Mucosa of stomach (tissue), 1 donor: ENCODE measurements around the gene CTTN.

Source experiments
- H3K27me3 ChIP-seq: one replicate; pipeline ENCODE4 v1.7.0; 2013; ENCODE audit warnings: mild to moderate bottlenecking, low read length; ENCODE audit not compliant: control insufficient read depth, insufficient read depth
- H3K36me3 ChIP-seq: one replicate; pipeline ENCODE4 v1.7.0; 2013; ENCODE audit warnings: low read length; ENCODE audit not compliant: control insufficient read depth, insufficient read depth
- H3K4me1 ChIP-seq: one replicate; pipeline ENCODE4 v1.7.0; 2013; ENCODE audit warnings: mild to moderate bottlenecking, low read length; ENCODE audit not compliant: control insufficient read depth, insufficient read depth
- H3K4me3 ChIP-seq: one replicate; pipeline ENCODE4 v1.7.0; 2013; ENCODE audit warnings: low read length
- H3K9ac ChIP-seq: one replicate; pipeline ENCODE4 v1.7.0; 2013; ENCODE audit warnings: mild to moderate bottlenecking, low read length, moderate library complexity
- H3K9me3 ChIP-seq: one replicate; pipeline ENCODE4 v1.7.0; 2013; ENCODE audit warnings: mild to moderate bottlenecking, low read length, moderate library complexity; ENCODE audit not compliant: control insufficient read depth
- donor health status: Pancreatic carcinoma.

Gene CTTN

DNA sequence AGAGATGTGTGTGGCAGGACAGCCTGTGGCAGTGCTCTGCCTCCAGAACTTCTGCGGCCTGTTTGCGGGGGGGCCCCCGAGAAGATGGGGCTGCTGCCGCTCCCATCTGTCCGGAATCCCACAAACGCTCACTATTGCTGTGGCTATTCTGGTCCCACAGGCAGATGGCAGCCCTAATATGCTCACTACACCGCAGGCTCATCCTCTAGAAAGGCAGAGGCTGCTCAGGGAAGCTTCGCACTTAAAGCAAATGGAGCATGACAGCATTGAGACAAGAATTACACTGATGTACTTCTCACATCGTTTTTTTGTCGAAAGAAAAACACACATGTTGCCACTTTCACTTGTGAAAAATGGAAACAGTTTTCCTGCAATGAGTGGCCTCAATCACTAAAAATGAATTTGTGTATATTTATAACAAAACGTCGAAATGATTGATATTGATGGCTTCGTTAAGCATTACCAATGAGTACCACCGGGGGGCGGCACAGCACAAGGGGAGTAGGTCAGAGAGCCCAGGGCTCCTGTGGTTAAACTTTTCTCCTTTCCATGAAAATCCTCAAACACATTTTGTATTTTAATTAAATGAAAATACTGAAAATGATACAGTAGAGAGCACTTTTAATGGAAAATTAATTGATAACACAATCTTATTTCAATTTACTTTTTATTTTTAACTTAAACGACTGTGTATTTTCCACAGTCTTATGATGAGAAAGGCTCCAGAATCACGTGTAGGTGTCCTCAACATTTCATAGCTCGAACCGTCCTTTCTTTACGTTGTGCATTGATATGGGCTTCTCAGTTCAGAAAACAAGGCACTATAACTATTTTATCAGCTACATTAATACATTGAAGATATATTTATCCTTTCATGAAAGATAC is 69.1 kb downstream of the CTTN start:
- Histone ChIP-seq H3K9ac (no peak overlapping the region), H3K4me3 (no peak overlapping the region), H3K36me3 (no peaks in the 10 kb centered on the region), H3K4me1 (no peaks in the 10 kb centered on the region), H3K27me3 (peaks cover 5% of the 10 kb centered on the region), H3K9me3 (no peaks in the 10 kb centered on the region)

DNA sequence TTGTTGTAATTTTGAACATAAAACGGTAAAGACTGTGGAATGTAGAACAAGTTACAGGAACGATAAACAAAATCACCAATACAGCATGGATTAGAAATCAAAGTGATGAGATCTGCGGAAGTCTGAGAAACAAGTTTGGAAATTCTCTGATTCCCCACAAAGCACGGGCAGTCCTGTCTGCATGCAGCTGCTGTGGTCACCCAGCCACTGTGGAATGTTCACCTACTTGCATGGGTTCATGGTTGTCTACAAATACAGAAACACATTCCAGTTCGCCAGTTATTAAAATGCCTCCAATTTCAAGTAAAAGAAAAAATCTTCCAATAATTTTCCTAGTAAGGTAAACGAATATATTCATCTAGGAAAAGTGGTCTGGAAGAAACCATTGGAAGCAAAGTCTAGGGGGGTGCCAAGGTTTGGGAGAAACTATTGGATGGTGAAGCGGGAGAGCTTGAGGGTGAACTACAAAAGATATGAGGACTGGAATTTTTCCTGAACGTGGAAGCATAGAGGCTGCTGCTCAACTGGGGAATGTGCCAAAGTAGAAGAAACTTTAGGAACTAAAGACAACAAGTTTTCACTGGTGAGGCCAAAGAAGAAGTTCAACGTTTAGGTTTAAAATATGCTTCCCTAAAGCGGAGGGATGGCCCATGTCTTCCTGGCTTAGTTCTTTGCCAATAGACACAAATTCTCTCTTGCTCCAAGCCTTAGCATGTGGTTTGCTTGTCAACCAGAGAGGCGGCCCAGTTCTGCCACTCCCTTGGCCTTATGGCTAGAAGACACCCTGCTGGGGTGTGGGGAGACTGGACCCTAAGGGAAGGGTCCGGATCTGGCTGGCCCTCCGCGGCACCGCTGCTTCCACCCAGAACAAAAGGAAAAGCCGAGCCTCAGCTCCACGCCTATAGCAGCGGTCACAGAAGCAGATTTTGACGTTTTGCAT is 70.2 kb downstream of the CTTN start:
- Histone ChIP-seq H3K9me3 (no peaks in the 10 kb centered on the region), H3K4me1 (no peaks in the 10 kb centered on the region), H3K4me3 (no peak overlapping the region), H3K9ac (no peak overlapping the region), H3K36me3 (no peaks in the 10 kb centered on the region), H3K27me3 (peaks cover 3% of the 10 kb centered on the region)

DNA sequence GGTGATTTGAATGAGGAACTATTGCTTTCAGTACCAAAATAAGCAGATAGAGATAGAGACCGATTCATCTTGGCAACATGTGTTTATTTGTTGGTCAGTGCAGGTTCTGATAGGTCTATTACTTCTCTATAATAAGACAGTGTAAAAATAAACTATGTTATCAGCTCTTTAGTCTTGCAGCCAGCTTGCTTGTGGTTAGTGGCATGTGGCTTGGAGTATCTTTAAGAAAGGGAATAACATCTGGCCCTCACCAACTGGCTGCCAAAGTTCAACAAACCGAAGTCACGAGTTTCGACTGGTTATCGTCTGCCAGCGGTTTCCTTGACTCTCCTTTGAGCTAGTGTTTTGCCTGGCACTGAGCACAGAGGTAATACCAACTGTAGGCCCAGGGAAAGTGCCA is 71.8 kb downstream of the CTTN start:
- H3K4me1 ChIP-seq, result no peaks in the 10 kb centered on the region
- no peak overlapping the region for H3K9ac ChIP-seq
- H3K4me3 ChIP-seq, result no peak overlapping the region
- no peaks in the 10 kb centered on the region for H3K9me3 ChIP-seq
- H3K36me3 ChIP-seq, result no peaks in the 10 kb centered on the region
- H3K27me3 ChIP-seq, result no peaks in the 10 kb centered on the region

DNA sequence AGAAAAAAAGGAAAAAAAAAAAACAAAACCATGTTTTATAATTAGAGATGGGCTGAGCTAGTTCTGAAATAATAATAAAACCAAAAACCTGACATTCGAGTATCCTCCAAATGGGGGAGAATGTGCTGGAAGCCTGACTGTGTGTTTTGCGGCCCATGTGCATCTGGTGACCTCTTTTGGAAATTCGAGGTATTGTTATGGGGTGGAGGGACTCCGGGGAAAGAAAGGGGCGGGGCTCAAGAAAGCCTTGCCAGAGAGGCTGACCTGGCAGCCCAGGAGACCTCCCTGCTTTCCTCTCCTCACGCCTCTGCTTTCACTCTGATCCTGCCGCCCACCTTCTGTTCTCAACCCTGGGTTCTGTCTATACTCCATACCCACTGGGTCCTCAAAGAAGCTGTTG is 72.9 kb downstream of the CTTN start:
- Histone ChIP-seq H3K36me3 (no peaks in the 10 kb centered on the region), H3K27me3 (no peaks in the 10 kb centered on the region), H3K4me1 (no peaks in the 10 kb centered on the region), H3K4me3 (no peak overlapping the region), H3K9me3 (no peaks in the 10 kb centered on the region), H3K9ac (no peak overlapping the region)

DNA sequence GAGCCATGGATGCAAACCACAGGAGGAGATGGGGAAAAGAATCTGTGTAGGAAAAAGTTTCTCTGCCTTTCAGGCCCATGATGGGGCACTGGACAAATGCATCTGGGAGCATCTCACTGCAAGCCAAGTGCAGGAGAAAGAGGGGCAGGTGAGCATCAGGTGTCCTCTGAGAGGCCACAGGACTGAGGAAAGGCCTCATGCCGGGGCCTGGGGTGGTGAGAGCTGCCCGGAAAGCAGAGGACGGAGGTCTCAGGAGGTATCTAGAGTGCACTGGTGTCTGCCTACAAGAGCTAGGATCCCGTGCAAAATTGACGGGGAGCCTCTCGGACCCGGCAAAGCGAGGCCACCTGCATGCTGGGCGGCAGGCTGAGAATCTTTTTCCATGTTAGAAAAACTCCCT is 73.9 kb downstream of the CTTN start:
- no peak overlapping the region for H3K9ac ChIP-seq
- H3K27me3 ChIP-seq, result no peaks in the 10 kb centered on the region
- no peak overlapping the region for H3K4me3 ChIP-seq
- H3K36me3 ChIP-seq, result no peaks in the 10 kb centered on the region
- H3K4me1 ChIP-seq, result no peaks in the 10 kb centered on the region
- no peaks in the 10 kb centered on the region for H3K9me3 ChIP-seq

DNA sequence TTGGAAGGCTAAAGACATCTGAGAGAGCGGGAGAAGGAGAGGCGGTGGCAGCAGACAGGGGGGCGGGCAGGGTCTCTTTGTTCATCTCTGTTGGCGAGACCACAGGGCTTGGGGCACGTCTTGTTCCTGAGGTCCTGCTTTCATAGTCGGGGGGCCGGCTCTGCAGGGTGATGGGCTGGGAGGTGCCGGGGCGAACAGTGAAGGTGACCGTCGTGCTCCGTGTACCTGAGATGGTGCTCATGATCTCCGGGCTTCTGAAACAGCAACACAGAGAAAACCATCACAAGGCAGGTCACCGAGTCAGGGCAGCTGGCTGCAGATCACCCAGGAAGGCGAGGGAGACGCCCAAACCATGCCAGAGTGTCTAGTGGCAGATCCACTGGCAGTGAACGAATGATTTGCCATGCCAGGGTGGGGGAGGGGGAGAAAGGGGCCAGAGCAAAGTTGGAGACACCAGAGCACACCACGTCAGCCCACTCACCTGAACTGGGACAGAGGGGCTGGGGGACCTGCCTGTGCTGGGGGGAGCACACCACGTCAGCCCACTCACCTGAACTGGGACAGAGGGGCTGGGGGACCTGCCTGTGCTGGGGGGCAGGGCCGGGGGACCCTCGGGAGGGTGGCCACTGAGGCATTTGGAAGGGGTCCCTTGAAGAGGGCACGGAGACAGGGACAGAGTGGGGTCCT is 75.0 kb downstream of the CTTN start:
- Histone ChIP-seq H3K9me3 (no peaks in the 10 kb centered on the region), H3K36me3 (no peaks in the 10 kb centered on the region), H3K27me3 (no peaks in the 10 kb centered on the region), H3K4me1 (no peaks in the 10 kb centered on the region), H3K9ac (no peak overlapping the region), H3K4me3 (no peak overlapping the region)

DNA sequence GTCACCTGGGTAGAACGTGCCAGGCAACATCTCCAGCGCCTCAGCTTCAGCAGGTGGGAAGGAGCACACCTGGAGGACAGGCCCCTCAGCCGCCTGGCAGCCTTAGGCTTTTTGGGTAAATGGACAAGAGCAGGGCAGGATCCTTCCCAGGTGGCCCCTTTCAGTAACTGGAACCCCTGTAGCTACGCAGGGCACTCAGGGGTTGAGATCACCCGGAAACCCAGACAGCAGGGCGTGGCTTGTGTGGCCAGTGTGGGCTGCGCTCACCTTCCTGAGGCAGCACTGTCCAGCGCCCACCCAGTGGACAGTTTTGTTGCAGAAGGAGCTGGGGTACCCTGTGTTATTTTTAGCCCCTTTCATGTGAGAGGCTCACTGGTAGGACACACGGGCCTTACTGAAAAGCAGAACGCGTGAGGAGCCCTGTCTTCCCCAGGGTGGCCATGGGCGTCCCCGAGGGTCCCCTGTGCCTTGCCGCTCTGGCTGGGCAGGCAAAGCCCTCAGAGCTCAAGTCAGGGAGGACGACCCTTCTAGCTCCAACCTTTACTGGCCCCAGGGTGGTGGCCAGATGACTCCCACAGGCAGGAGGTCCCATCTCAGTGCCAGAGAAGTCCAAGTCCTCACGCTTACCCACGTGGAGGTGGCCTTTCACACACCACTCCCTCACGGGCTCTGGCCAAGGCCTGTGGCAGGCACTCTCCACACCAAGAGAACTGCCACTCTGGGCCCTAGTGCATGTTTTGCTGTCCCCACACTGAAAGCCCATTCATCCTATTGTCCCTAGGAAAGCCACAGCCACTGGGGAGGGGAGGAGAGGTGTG is 75.8 kb downstream of the CTTN start:
- Histone ChIP-seq H3K9ac (no peak overlapping the region), H3K9me3 (no peaks in the 10 kb centered on the region), H3K27me3 (no peaks in the 10 kb centered on the region), H3K36me3 (no peaks in the 10 kb centered on the region), H3K4me1 (no peaks in the 10 kb centered on the region), H3K4me3 (no peak overlapping the region)

DNA sequence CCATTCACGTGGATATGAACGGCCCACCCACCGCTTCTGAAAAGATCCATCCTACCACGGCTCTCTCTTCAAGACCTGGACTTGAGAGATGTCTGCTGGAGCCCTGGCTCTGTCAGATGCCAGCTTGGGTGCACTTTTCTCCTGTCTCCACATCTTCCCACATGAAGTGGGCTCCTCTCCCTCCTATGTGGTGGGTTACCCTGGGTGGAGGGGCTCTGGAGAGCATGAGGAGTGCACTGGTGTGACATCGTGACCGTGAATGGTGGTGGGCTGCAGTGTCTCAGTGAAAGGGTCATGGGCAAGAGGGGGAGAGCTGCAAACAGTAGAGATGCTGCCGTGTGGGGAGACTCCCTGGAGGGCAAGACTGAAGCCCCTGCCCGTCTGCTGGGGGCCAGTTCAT is 76.4 kb downstream of the CTTN start:
- Histone ChIP-seq H3K9ac (no peak overlapping the region), H3K9me3 (no peaks in the 10 kb centered on the region), H3K27me3 (no peaks in the 10 kb centered on the region), H3K4me3 (no peak overlapping the region), H3K36me3 (no peaks in the 10 kb centered on the region), H3K4me1 (no peaks in the 10 kb centered on the region)

DNA sequence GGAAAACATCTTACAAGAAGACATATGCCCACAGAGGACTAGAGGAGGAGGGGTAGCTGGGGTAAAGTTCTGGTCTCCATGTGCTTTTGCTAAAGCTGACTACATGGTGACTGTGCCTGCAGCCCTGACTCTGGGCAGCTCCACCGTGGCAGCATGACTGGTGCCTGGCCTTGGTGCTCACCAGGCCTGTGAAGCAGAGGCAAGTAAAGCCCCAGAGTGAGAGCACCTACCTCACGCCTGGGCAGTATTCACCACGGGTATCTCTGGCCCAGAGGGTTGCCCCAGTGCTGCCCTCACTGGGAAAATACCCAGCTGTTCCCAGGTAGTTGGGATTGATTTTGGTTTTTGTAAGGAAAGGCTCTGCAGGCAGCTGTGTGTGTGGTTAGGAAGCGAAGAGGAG is 78.3 kb downstream of the CTTN start:
- H3K9ac ChIP-seq, result no peak overlapping the region
- no peak overlapping the region for H3K4me3 ChIP-seq
- peaks cover 1% of the 10 kb centered on the region for H3K4me1 ChIP-seq
- no peaks in the 10 kb centered on the region for H3K27me3 ChIP-seq
- H3K9me3 ChIP-seq, result no peaks in the 10 kb centered on the region
- H3K36me3 ChIP-seq, result no peaks in the 10 kb centered on the region

DNA sequence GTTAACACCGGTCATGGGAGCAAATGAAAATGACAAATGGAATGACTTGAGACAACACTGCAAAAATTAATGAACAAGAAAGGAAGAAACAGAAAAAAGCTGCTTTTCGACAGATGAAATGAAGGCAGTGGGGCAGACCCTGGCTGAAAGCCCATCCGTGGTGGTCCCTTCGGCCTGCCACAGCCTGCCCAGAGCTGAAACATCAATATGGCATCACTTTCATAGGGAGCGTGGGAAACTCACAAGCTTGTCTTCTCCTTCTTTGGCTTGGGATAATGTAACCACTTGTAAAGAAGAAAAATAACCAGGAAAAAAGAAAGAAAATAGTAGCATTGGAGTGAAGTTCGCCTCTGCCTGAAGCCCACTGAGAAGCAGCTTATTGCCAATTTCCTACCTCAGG is 78.8 kb downstream of the CTTN start:
- Histone ChIP-seq H3K4me3 (no peak overlapping the region), H3K9me3 (no peaks in the 10 kb centered on the region), H3K9ac (no peak overlapping the region), H3K4me1 (peaks cover 6% of the 10 kb centered on the region), H3K27me3 (no peaks in the 10 kb centered on the region), H3K36me3 (no peaks in the 10 kb centered on the region)

DNA sequence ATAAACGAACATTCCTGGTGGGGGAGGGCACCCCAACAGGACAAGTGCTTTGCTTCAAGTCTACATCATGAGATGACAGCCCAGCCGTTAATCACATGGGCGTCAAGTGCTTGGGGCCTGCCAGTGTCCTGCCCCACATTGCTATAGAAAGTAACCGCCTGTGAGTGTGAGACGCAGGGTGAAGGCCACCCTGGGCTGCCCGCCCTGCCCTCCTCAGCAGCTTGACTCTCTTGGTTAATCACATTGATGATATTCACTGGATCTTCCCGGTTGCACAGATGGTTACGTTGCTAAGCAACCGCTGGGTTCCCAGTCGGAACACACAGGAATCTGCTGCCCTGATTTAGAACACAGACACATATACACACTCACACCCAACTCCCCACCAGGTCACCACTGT is 79.3 kb downstream of the CTTN start:
- Histone ChIP-seq H3K9me3 (no peaks in the 10 kb centered on the region), H3K36me3 (no peaks in the 10 kb centered on the region), H3K9ac (no peak overlapping the region), H3K4me3 (no peak overlapping the region), H3K27me3 (no peaks in the 10 kb centered on the region), H3K4me1 (peaks cover 11% of the 10 kb centered on the region)
